Measurements from ENCODE around the gene TIGAR.

TIGAR gene

GRCh38 chr12:4375449-4375848 is 54.4 kb downstream of the TIGAR start:
- no peak for DNase-seq (ENCODE audit: extremely low read depth in 1 of 2, low read depth in 1 of 2)

- no peak for DNase-seq (ENCODE audit: extremely low read depth in 1 of 2, low read depth in 1 of 2)
These were observed 57.8 kb downstream of the TIGAR start for GRCh38 chr12:4378772-4379171.

GRCh38 chr12:4379405-4379804 is 58.4 kb downstream of the TIGAR start, which contains the start of gene FGF23:
TSS of gene FGF23 (minus strand) at chr12:4379712. CDS start at chr12:4379582, 130 bp downstream.
- DNase-seq (ENCODE audit: extremely low read depth in 1 of 2, low read depth in 1 of 2): no peak

- DNase-seq (ENCODE audit: extremely low read depth in 1 of 2, low read depth in 1 of 2): no peak
These were observed 59.3 kb downstream of the TIGAR start for GRCh38 chr12:4380332-4380731.

- DNase-seq (ENCODE audit: extremely low read depth in 1 of 2, low read depth in 1 of 2): no peak
These were observed 62.4 kb downstream of the TIGAR start for GRCh38 chr12:4383304-4383865.

GRCh38 chr12:4386801-4387200 is 65.8 kb downstream of the TIGAR start:
- no peak for DNase-seq (ENCODE audit: extremely low read depth in 1 of 2, low read depth in 1 of 2)

- no peak for DNase-seq (ENCODE audit: extremely low read depth in 1 of 2, low read depth in 1 of 2)
These were observed 66.6 kb downstream of the TIGAR start for GRCh38 chr12:4387607-4388006.

GRCh38 chr12:4388032-4388431 is 67.0 kb downstream of the TIGAR start:
- no peak for DNase-seq (ENCODE audit: extremely low read depth in 1 of 2, low read depth in 1 of 2)

- DNase-seq (ENCODE audit: extremely low read depth in 1 of 2, low read depth in 1 of 2): no peak
These were observed 67.6 kb downstream of the TIGAR start for GRCh38 chr12:4388662-4389061.

GRCh38 chr12:4392223-4392742 is 71.3 kb downstream of the TIGAR start:
- no peak for DNase-seq (ENCODE audit: extremely low read depth in 1 of 2, low read depth in 1 of 2)

GRCh38 chr12:4393211-4393610 is 72.2 kb downstream of the TIGAR start:
- DNase-seq (ENCODE audit: extremely low read depth in 1 of 2, low read depth in 1 of 2): no peak

- no peak for DNase-seq (ENCODE audit: extremely low read depth in 1 of 2, low read depth in 1 of 2)
These were observed 74.8 kb downstream of the TIGAR start for GRCh38 chr12:4395818-4396217.

GRCh38 chr12:4401117-4401516 is 80.1 kb downstream of the TIGAR start:
- DNase-seq (ENCODE audit: extremely low read depth in 1 of 2, low read depth in 1 of 2): no peak

GRCh38 chr12:4402996-4403395 is 82.0 kb downstream of the TIGAR start:
- no peak for DNase-seq (ENCODE audit: extremely low read depth in 1 of 2, low read depth in 1 of 2)

Data from activated CD8-positive, alpha-beta memory T cell treated with anti-CD3 and anti-CD28 coated beads for 1 hour (primary cell).